HL-60/S4 (cell line): Measurements from ENCODE around the gene WASHC1.
"Not testable (repeated sequence)": the region's sequence is repeated elsewhere in the genome, so short reads cannot be mapped to it uniquely, and the experiment has no call there.

Experiments used
- in situ Hi-C: fragments of 300-500 bp; cut with MboI; formaldehyde crosslinking; loops from 2 replicates; pipeline ENCODE4 v1.14.3; 2022; ENCODE audit warnings: low sequenced_read_pairs

Gene WASHC1

DNA sequence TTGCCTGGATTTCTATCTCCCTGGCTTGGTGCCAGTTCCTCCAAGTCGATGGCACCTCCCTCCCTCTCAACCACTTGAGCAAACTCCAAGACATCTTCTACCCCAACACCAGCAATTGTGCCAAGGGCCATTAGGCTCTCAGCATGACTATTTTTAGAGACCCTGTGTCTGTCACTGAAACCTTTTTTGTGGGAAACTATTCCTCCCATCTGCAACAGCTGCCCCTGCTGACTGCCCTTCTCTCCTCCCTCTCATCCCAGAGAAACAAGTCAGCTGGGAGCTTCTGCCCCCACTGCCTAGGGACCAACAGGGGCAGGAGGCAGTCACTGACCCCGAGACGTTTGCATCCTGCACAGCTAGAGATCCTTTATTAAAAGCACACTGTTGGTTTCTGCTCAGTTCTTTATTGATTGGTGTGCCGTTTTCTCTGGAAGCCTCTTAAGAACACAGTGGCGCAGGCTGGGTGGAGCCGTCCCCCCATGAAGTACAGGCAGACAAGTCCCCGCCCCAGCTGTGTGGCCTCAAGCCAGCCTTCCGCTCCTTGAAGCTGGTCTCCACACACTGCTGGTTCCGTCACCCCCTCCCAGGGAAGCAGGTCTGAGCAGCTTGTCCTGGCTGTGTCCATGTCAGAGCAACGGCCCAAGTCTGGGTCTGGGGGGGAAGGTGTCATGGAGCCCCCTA is 15.0 kb downstream of the WASHC1 start:
- in situ Hi-C loops: not testable (repeated sequence)

DNA sequence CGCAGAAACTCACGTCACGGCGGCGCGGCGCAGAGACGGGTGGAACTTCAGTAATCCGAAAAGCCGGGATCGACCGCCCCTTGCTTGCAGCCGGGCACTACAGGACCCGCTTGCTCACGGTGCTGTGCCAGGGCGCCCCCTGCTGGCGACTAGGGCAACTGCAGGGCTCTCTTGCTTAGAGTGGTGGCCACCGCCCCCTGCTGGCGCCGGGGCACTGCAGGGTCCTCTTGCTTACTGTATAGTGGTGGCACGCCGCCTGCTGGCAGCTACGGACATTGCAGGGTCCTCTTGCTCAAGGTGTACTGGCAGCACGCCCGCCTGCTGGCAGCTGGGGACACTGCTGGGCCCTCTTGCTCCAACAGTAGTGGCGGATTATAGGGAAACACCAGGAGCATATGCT is 18.1 kb downstream of the WASHC1 start:
- in situ Hi-C loops: not testable (repeated sequence)

DNA sequence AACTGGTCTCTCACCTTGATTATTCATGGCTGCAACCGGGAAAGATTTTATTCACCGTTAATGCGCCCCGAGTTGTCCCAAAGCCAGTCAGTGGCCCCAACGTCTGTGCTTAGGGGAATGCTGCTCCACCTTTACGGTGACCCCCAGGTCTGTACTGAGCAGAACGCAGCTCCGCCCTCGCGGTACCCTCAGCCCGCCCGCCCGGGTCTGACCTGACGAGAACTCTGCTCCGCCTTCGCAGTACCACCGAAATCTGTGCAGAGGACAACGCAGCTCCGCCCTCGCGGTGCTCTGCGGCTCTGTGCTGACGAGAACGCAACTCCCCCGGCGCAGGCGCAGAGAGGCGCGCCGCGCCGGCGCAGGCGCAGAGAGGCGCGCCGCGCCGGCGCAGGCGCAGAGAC is 18.6 kb downstream of the WASHC1 start:
- in situ Hi-C loops: not testable (repeated sequence)

DNA sequence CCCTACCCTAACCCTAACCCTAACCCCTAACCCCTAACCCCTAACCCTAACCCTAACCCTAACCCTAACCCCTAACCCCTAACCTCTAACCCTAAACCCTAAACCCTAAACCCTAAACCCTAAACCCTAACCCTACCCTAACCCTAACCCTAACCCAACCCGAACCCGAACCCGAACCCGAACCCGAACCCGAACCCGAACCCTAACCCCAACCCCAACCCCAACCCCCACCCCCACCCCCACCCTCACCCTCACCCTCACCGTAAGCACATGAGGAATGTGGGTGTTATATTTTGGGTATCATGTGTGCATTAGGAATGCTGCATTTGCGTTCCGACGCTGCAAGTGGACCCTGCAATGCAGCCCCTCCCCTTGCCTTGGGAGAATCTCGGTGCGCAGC is 19.0 kb downstream of the WASHC1 start:
- in situ Hi-C loops: not testable (repeated sequence)
